ENCODE results near the gene TSPAN7. TPM values are rescaled to one million over a fixed set of nuclear protein-coding genes. Genes with fewer than 3 reads are reported as not detected.

The TSPAN7 gene
- total and polyA plus RNA-seq, 2 donors (not counting 3 experiments of a cell fraction or from before 2014, with no cell fraction given): 3.2 to 5.2 TPM

GRCh38 chrX:38513112-38513742 lies 48.1 kb upstream of the TSPAN7 start:
- Histone ChIP-seq H3K4me1 (ENCODE audit: control insufficient read depth, extremely low read depth, insufficient read depth, low read length) (no peaks in the 10 kb centered on the region), H4K20me1 (replicated peaks; ENCODE audit: control insufficient read depth, extremely low read depth, insufficient read depth, low read length) (no peaks in the 10 kb centered on the region), H3K27ac (ENCODE audit: insufficient read depth, low read depth, low read length) (no peak overlapping the region), H3K9ac (replicated peaks; ENCODE audit: extremely low read depth, insufficient read depth, low read length) (no peak overlapping the region), H3K36me3 (ENCODE audit: control insufficient read depth in 2 of 2, extremely low read depth in 1 of 2, insufficient read depth in 2 of 2, low read length in 2 of 2) (no peaks in the 10 kb centered on the region), H3K9me1 (replicated peaks; ENCODE audit: control insufficient read depth, extremely low read depth, insufficient read depth, low read length) (no peaks in the 10 kb centered on the region), H3K4me3 (replicated peaks in 1 of 3; ENCODE audit: insufficient read depth in 1 of 3, low read depth in 1 of 3, low read length in 3 of 3) (no peak overlapping the region), H2AFZ (ENCODE audit: low read depth, low read length) (no peak overlapping the region), H3K4me2 (ENCODE audit: insufficient read depth, low read length) (no peak overlapping the region), H3K27me3 (ENCODE audit: control insufficient read depth in 2 of 2, insufficient read depth in 2 of 2, low read length in 2 of 2) (no peaks in the 10 kb centered on the region), H3K79me2 (ENCODE audit: control insufficient read depth, insufficient read depth, low read length) (no peaks in the 10 kb centered on the region), H3K9me3 (replicated peaks; ENCODE audit: control insufficient read depth, insufficient read depth, low read length) (no peaks in the 10 kb centered on the region)
- dilution Hi-C loops (cut with MboI; ENCODE audit: extremely low pct_ligation_motif_present, low sequenced_read_pairs): no loop called here
- FAIRE-seq (no peak), DNase-seq (ENCODE audit: low read depth, low spot score) (no peak)
- ChIA-PET CTCF (no interaction called here), POLR2A (no interaction called here)
- intact Hi-C loops (cut with micrococcal nuclease): no loop called here
- BruUV-seq (replicated peaks): no TSS peak
- TF ChIP-seq FOS (IDR thresholded peaks at IDR 0.05; ENCODE audit: borderline replicate concordance, insufficient read depth, low read length) (no peak), MAX (IDR thresholded peaks at IDR 0.05; ENCODE audit: insufficient read depth, insufficient read length) (no peak), GATA2 (IDR thresholded peaks at IDR 0.05; ENCODE audit: insufficient read depth, insufficient read length, low read depth, low read length) (no peak), EZH2 (IDR thresholded peaks at IDR 0.05; ENCODE audit: borderline replicate concordance, low read depth, low read length, severe bottlenecking) (no peak), POLR2AphosphoS5 (IDR thresholded peaks at IDR 0.05; ENCODE audit: insufficient read depth, low read depth, low read length) (no peak), JUN (IDR thresholded peaks at IDR 0.05; ENCODE audit: borderline replicate concordance, insufficient read depth, insufficient read length, low read depth) (no peak), MYC (IDR thresholded peaks at IDR 0.05; ENCODE audit: low read depth, low read length) (no peak), POLR2A (IDR thresholded peaks at IDR 0.05; ENCODE audit: low read depth, low read length) (no peak)
- TF ChIP-seq, protein P1, sequence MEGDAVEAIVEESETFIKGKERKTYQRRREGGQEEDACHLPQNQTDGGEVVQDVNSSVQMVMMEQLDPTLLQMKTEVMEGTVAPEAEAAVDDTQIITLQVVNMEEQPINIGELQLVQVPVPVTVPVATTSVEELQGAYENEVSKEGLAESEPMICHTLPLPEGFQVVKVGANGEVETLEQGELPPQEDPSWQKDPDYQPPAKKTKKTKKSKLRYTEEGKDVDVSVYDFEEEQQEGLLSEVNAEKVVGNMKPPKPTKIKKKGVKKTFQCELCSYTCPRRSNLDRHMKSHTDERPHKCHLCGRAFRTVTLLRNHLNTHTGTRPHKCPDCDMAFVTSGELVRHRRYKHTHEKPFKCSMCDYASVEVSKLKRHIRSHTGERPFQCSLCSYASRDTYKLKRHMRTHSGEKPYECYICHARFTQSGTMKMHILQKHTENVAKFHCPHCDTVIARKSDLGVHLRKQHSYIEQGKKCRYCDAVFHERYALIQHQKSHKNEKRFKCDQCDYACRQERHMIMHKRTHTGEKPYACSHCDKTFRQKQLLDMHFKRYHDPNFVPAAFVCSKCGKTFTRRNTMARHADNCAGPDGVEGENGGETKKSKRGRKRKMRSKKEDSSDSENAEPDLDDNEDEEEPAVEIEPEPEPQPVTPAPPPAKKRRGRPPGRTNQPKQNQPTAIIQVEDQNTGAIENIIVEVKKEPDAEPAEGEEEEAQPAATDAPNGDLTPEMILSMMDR (IDR thresholded peaks at IDR 0.05; ENCODE audit: extremely low read depth in 1 of 2, insufficient read depth in 1 of 2, low read depth in 1 of 2, low read length in 2 of 2): no peak
